ENCODE results near the gene PKDCC.

The PKDCC gene, protein sequence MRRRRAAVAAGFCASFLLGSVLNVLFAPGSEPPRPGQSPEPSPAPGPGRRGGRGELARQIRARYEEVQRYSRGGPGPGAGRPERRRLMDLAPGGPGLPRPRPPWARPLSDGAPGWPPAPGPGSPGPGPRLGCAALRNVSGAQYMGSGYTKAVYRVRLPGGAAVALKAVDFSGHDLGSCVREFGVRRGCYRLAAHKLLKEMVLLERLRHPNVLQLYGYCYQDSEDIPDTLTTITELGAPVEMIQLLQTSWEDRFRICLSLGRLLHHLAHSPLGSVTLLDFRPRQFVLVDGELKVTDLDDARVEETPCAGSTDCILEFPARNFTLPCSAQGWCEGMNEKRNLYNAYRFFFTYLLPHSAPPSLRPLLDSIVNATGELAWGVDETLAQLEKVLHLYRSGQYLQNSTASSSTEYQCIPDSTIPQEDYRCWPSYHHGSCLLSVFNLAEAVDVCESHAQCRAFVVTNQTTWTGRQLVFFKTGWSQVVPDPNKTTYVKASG

DNA sequence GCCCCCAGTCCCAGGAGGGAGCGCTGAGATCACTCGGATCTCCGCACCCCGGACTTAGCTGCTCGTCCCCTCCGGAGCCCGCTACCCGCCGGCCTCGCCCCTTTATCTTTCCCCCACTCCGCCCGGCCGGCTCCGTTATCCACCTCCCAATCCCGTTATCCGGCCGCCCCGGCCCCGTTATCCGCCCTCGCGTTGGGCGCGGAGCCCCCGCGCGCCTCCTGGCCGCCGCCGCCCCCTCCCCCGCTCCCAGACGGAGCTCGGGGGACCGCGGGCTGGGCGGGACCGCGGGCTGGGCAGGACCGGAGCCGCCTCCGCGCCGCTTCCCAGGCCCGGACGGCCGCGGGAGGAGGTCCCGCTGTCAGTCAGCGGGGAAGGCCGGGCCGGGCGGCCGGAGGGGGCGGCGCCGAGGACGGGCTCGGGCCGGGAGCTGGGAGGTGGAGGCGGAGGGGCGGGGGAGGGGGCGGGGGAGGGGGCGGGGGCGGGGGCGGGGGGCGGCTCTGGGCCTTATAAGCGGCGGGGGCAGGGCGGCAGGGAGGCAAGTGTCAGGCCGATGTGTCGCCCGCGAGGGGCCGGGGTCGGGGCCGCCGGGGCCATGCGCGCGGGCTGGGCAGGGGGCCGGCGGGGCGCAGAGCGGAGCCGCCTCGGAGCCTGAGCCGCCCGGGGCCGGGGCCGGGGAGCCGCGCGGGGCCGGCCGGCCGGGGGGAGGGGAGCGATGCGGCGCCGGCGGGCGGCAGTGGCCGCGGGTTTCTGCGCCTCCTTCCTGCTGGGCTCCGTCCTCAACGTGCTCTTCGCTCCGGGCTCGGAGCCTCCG, at the start of gene PKDCC:
Gene PKDCC (plus strand): TSS at position 534 of the 811 bp plus-strand sequence. CDS start 179 bp downstream, at position 713.
- no peak for DNase-seq (ENCODE audit: low read depth, low spot score)

DNA sequence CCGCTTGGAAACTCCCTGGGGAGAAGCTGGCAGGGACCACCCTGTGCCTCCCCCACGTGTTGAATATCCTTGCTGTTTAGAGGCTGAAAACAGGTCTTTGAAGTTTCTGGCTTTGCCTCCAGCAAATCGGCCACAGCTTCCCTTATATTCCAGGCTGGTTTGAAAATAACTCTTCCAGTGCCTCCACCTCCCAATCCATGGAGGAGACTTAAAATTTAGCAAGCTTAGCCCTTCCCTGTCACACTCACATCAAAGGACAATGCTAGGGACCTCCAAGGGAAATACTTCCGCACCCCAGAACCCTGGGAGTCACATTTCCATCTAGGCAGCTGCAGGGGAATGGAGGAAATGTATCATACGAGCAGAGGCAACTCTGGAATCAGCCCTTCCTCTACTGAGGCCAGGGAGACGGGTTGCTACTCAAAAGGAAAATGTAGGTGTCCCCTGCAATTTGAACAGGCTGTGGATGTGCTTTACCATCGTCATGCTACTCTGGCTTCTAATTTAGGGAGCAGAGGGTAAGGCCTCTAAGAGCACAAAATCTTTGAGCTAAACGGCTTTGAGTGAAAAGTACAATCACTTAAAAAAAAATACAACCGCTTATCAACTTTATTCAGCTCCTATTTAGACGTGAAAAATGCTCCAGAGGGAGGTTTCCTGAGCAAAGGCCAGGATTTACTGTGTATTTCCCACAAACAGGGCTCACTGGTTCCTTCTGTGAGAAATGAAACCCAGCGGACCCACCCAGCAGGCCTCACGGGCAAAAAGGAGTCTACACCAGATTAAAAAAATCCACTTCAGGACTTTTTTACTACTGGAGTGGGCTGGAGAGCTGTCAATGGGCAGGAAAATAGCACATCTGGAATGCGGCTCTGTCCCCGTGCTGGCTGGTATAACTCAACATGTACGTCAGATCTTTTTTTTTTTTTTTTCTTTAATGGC, 49.4 kb upstream of the PKDCC start:
- DNase-seq (ENCODE audit: low read depth, low spot score): no peak

DNA sequence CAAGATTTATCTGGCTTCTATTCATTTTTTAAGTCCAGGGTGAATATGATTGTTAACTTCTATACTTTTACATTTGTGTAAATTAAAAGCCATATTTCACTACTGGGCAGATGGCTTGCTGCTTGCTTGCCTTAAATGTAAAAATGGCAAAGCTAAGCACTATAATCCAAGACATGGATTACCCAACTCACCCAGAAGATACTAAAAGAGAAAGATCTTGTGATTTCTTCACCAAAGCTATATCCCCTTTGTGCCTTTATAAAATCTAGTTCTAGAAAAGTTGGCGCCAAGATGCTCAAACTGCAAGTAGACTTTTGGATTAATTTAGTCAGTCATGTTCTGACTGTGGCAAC, 48.7 kb upstream of the PKDCC start:
- no peak for DNase-seq (ENCODE audit: low read depth, low spot score)

DNA sequence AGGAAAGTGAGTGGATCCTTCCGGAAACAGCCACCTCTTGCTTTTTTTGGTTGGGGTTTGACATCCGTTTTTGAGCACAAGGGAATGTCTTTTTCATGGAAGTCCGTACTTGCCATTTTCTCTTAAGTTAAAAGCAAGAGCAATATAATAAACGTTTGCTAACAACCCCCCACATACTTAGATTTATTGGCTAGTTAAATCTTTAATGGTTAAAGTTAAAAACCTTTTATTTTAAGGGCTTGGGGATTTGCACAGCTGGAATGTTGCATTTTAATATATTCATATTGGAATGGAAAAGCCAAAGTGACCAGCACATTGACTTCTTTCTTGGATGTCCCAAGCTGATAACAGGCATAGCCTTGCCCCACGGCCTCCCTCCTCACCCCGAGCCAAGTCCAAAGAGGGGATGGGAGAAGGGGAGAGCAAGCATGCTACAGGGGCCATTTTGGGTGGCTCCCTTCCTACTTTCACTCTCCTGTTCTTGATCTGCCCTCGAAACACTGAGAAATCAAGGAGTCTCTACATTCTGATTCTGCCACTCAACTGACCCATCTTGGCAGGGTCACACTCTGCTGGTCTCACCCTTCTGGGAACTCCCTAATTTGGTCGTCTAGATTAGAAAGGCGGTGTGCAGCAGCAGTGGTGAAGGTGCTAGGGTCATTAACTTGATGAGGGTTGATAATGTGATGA, 48.1 kb upstream of the PKDCC start:
- DNase-seq (ENCODE audit: low read depth, low spot score): no peak

DNA sequence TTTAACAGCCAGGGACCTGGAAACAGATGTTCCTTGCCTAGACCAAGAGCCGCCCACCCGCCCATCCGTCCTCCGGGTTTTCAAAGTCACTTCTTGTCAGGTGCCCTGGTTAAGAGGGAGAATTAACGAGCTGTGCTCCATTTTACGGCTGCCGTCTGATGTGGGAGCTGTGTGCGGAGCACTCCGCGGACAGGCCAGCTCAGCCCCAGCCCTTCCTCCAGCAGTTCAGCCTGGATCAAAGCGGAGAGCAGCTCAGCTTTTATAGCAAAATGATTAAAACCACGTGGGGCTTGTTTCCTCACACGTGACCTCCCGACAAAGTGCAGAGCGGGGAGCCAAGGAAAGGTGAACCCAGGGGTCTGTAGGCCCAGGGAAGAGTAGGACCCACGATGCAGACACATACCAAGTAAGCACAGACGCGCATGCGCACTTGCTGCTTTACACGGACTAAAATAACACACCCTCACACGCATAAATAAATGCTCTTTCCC, 46.1 kb upstream of the PKDCC start:
- no peak for DNase-seq (ENCODE audit: low read depth, low spot score)

DNA sequence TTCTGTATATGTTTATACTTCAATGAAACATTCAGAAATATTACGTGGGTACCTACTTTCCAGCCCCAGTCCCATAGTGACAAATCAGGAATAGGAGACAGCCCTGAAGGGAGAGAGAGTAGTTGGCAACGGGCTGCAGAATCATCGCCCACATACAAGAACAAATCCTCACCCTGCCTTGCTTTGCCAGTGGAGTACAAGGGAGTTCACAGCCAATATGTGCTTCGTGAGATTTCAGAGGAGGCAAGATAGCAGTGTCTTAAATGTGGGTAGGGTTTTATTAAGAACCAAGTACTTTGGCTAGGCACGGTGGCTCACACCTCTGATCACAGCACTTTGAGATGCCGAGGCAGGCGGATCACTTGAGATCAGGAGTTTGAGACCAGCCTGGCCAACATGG, 40.3 kb upstream of the PKDCC start:
- no peak for DNase-seq (ENCODE audit: low read depth, low spot score)

DNA sequence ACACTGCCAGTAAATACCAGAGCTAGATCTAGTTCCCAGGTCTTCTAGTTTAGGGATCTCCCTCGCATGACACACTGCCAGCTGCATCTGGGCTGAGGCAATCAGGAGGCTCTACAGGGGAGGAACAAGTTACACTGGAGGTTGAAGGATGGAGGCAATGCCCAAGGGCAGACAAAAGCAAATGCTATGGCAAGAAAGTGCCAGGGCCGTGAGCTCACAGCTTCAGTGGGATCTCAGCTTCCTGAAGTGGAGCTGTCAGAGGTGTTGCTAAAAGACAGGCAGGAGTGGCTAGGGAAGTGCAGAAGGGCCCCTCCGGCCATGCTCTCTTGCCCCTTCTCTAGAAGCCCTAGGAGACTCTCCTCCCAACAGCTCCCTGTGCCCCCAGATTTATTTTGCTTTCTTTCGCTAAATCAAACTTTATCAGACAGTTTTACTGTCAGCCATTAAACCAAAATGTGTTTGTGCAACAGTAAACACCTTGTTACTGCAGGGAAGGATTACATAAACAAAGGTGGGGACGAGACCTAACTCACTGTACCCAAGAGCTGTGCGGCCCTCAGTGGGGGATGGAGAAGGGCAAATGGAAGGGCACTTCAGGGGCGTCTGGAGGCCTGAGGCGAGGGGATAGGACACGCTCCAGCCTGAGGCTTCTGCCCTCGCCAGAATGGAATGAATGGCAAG, 39.4 kb upstream of the PKDCC start:
- no peak for DNase-seq (ENCODE audit: low read depth, low spot score)

DNA sequence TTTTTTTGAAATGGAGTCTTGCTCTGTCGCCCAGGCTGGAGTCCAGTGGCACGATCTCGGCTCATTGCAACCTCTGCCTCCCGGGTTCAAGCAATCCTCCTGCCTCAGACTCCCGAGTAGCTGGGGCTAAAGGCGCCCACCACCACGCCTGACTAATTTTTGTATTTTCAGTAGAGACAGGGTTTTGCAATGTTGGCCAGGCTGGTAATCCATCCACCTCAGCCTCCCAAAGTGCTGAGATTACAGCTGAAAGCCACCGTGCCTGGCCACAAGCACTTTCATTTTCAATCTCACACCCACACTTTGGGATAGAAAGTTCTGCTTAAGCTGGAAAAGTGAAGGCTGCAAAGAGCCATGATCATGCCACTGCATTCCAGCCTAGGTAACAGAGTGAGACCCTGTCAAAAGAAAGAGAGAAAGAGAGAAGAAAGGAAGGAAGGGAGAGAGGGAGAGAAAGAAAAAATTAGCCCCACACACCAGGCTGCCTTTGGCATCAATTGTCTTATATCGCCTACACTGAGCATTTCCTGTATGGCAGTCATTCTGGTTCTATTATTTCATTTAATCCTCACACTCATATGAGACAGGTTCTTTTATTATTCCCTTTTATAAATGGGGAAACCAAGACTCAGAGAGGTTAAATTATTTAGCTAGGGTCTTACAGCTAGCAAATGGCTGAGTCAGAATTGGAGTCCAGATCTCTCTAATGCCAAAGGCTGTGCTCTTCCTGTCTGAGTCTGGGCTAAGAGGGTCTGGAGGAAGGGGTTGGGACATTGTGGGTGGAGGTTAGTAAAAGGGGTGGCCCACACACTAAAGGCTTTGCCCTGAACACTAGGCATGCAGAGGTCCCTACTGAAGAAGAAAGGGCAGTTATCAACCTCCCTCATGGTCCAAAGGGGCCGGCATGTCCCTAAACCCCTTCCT, 37.9 kb upstream of the PKDCC start:
- DNase-seq (ENCODE audit: low read depth, low spot score): no peak

DNA sequence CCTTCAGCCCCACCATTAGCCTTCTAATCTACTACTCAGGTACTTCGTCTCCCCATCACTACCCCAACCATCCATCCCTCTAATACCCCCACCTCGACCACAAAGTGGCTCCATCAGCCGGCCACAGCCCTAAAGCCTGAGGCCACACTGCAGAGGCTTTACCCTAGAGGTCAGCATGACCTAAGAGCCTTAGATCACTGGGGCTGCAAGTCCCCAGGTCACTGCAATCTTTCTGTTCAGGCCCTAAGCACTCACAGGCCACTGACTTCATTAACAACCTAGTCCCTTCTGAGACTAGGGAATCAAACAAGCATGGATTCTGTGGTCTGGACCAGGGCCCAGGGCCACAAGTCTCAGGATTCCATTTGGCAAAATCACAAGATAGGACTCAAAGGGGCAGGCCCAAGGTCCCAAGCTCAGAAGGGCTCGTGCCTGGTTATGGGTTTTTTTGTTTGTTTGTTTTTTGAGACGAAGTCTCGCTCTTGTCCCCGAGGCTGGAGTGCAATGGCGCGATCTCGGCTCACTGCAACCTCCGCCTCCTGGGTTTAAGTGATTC, 37.0 kb upstream of the PKDCC start:
- DNase-seq (ENCODE audit: low read depth, low spot score): no peak

DNA sequence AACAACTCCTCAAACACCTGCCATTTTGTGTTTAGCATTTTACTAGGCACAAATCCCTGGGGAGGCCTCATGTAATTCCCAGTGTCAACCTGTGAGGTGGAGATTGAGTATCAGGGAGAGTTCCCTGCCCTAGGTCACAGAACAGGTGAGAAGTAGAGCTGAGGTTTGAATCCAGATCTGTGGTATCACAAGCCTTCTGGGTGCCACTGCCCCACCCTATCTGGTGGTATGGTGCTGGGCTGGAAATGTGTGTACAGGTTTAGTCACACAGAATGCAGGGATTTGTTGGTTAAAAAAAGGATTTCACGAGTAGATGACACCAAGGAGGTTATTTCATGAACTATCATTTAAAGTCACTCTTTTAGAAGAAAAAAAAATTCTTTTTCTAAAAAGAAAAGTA, 35.7 kb upstream of the PKDCC start:
- DNase-seq (ENCODE audit: low read depth, low spot score): no peak

DNA sequence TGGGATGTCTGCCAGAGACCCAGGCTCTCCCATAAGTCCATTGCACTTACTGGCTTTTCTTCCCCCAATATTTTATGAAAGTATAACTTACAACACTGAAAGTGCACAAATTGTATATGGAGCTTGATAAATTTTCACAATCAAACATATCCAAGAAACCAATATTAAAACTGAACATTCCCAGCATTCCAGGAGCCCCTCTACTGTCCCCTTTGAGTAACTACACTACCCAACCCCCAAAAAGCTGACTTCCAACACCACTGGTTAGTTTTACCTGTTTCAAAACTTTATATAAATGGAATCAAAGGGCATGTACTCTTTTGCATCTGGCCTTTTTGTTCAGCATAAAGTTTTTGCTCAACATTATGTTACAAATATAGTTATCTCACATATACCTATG, 35.2 kb upstream of the PKDCC start:
- no peak for DNase-seq (ENCODE audit: low read depth, low spot score)

DNA sequence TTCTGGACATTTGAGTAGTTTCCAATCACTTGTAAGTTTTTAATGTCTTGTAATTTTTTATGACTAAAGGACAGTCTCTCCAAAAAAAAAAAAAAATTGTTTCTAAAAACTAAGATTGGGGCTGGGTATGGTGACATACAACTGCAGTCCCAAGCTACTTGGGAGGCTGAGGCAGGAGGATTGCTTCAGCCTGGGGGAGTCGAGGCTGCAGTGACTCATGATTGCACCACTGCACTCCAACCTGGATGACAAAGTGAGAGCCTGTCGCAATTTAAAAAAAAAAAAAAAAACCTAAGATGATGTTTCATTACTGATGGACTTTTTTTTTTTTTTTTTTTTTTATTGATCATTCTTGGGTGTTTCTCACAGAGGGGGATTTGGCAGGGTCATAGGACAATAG, 34.4 kb upstream of the PKDCC start:
- no peak for DNase-seq (ENCODE audit: low read depth, low spot score)

DNA sequence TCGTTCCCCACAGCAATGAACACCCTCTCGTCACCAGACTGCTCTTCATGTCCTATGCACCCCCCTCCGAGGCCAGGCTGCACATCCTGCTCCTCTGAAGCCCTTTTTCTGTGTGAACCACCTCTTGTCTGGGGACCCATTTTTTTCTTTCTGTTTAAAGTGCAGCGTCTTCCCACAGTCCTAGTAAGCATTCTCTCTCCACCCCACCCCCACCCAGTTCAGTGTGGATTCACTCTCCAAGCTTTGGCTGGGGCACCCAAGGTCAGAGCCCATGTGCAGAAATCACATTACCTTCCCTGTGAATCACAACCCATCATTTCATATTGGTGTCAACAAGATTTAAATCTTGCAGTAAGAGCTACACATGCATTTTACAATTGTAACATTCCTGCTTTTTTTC, 26.4 kb upstream of the PKDCC start:
- DNase-seq (ENCODE audit: low read depth, low spot score): no peak

DNA sequence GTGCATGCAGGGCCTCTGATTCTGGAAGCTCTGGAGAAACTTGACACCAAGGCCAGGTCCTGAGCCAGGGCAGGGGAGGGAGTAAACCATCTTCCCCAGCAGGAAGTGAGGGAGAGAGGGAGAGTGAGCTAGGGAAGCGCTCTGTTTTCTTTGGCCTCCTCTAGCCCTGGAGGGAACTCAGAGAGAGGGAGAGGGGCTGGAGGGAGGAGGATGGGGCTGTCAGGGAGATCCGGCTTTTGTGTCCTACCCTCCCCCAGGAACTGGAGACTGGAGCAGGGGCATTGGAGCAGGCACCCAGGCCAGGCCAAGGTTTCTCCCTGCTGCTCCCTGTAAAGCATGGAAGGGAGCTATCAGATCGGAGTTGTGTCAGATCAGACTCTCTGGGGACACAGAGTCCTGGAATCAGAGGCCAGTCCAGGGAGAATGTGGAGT, 22.7 kb upstream of the PKDCC start:
- DNase-seq (ENCODE audit: low read depth, low spot score): no peak

DNA sequence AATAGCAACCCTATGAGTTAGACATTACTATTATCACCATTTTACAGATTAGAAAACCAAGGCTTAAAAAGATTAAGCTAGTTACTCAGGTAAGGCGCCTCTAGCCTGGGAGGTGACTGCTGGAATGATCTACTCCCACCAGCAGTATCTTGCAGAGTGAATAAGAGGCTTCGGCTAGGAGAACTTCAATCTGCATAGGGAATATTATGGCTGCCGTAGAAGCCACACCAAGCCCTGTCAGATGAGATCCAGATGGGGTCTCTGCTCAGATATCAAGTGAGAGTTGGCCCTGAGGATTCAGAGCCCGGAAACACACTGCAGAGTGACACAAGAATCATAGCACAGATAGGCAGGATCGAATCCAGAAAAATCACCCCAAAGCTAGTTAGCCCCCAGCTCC, 21.5 kb upstream of the PKDCC start:
- no peak for DNase-seq (ENCODE audit: low read depth, low spot score)

DNA sequence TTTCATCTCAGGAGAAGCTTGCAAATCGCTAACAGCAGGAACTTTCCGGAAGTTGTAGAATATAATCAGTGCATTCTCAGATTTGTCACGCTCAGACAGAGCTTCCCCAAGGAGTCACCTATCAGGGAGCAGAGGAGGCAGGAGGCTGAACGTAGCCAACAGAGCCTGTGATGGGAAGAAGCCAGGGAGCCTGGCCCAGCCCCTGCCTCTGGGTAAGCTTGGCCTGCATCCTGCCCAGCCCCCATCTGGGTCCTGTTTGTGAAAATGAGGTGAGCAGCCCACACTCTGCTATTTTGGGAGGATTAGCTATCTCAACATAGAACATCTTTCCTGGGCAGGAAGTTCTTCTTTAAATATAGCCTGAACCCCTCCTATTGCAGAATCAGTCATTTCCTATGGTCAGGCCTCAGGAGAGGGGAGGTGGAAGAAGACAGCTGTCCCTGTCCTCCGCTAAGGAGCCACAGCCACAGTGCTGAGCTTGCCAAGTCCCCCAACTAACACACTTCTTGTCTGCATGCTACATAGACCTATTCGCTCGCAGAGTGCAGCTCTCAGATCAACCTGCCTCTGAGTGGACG, 19.2 kb upstream of the PKDCC start:
- no peak for DNase-seq (ENCODE audit: low read depth, low spot score)

DNA sequence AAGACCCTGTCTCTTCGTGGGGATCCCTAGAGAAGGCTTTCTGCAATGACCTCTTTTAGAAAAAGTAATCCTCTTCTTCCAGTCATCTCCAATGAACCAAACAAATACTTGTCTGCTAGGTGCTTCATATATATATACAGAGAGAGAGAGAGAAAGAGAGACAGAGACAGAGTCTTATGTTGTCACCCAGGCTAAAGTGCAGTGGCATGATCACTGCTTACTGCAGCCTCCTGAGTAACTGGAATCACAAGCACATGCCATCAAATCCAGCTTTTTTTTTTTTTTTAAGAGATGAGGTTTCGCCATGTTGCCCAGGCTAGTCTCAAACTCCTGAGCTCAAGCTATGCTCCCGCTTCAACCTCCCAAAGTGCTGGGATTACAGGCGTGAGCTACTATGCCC, 18.6 kb upstream of the PKDCC start:
- DNase-seq (ENCODE audit: low read depth, low spot score): no peak

DNA sequence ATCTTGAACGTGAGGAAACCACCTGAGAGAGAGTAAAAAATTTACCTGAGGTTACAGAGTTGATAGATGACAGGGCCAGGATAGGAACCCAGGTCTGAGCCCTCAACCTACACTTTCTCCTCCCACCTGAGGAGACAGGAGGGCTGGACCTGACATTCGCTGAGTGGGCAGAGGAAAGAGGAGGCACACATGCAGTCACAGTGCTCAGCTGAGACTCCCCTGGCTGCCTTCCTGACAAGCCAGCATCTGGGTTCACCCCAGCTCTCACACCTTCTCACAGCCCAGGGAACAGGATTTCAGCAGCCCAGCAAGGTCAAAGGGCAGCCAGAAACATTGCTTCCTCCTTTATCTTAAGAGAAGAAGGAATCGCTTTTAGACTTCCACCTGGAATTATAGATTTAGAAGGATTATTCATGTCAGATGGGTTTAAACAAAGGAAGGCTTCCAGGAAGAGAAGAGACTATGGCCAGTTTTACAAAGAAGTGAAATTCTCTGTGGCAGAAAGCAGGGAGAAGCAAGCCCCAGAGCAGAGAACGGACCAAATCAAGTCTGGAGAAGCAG, 18.1 kb upstream of the PKDCC start:
- no peak for DNase-seq (ENCODE audit: low read depth, low spot score)

All from activated CD4-positive, CD25-positive, alpha-beta regulatory T cell treated with anti-CD3 and anti-CD28 coated beads, Interleukin-2, amount 50 U/mL, for 16 hours (primary cell).